Measurements from ENCODE around the gene WDR35.
"Not testable (repeated sequence)": the region's sequence is repeated elsewhere in the genome, so short reads cannot be mapped to it uniquely, and the experiment has no call there.

WDR35 gene

DNA sequence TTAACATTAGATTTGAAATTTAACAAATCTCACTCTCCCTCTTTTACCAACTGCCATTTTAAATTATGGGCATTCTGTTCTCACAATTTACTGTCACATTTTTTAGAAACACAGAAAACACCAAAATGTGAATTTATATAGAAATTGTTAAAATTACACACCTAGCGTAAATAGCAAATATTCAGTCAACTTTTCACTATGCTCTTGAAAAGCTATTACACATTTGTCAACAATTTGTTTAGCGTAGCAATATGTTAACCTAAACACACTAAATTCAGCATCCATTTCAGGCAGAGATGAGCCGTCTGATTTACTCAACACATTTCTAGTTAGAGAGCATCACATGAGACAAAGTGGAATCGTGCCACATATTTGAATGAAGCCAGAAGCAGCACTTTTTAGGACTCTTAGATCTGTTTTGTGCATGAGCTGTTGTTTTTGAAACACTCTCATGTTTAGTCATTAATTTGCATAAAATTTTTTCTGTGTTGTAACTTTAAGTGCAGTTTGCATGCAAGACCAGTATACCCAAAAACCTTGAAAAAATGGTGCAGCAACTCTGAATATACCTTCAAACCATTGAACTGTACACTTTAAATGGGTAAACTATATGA, 96.3 kb downstream of the WDR35 start:
- no peak overlapping the region for H3K27ac ChIP-seq (ENCODE audit: low read length)
- peaks cover 33% of the 10 kb centered on the region for H3K79me2 ChIP-seq (ENCODE audit: low read length)
- no peaks in the 10 kb centered on the region for H3K27me3 ChIP-seq (ENCODE audit: low read depth, low read length)

DNA sequence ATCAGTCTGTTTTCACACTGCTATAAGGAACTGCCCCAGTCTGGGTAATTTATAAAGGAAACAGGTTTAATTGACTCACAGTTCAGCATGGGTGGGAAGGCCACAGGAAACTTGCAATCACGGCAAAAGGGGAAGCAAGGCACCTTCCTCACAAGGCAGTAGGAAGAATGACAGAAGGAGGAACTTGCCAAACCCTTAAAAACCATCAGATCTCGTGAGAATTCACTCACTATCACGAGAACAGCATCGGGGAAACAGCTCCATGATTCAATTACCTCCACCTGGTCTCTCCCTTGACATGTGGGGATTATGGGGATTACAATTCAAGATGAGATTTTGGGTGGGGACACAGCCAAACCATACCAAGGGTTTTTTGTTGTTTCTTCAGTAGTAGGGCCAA, 97.9 kb downstream of the WDR35 start:
- H3K4me3 ChIP-seq (ENCODE audit: low read length); H3K27ac ChIP-seq (ENCODE audit: low read length); H3K27me3 ChIP-seq (ENCODE audit: low read depth, low read length); H3K4me2 ChIP-seq (ENCODE audit: low read length); H3K9ac ChIP-seq (ENCODE audit: low read length); H4K20me1 ChIP-seq (ENCODE audit: insufficient read depth, low read length); H2AFZ ChIP-seq (ENCODE audit: low read depth, low read length); H3K9me3 ChIP-seq (ENCODE audit: insufficient read depth, low read length): not testable (repeated sequence)
- peaks cover 16% of the 10 kb centered on the region for H3K36me3 ChIP-seq (replicated peaks; ENCODE audit: low read depth, low read length)
- peaks cover 17% of the 10 kb centered on the region for H3K79me2 ChIP-seq (ENCODE audit: low read length)
- H3K4me1 ChIP-seq (ENCODE audit: low read length): peaks cover 16% of the 10 kb centered on the region

More for the DNA sequence above, 96.3 kb downstream of the WDR35 start:
- Histone ChIP-seq H3K9me3 (ENCODE audit: insufficient read depth, low read length) (no peaks in the 10 kb centered on the region), H4K20me1 (ENCODE audit: insufficient read depth, low read length) (peaks cover 13% of the 10 kb centered on the region), H3K4me1 (ENCODE audit: low read length) (peaks cover 29% of the 10 kb centered on the region), H3K36me3 (replicated peaks; ENCODE audit: low read depth, low read length) (peaks cover 16% of the 10 kb centered on the region), H3K4me3 (ENCODE audit: low read length) (no peak overlapping the region), H3K9ac (ENCODE audit: low read length) (no peak overlapping the region), H2AFZ (ENCODE audit: low read depth, low read length) (no peak overlapping the region), H3K4me2 (ENCODE audit: low read length) (no peak overlapping the region)
- TF ChIP-seq, protein P1, sequence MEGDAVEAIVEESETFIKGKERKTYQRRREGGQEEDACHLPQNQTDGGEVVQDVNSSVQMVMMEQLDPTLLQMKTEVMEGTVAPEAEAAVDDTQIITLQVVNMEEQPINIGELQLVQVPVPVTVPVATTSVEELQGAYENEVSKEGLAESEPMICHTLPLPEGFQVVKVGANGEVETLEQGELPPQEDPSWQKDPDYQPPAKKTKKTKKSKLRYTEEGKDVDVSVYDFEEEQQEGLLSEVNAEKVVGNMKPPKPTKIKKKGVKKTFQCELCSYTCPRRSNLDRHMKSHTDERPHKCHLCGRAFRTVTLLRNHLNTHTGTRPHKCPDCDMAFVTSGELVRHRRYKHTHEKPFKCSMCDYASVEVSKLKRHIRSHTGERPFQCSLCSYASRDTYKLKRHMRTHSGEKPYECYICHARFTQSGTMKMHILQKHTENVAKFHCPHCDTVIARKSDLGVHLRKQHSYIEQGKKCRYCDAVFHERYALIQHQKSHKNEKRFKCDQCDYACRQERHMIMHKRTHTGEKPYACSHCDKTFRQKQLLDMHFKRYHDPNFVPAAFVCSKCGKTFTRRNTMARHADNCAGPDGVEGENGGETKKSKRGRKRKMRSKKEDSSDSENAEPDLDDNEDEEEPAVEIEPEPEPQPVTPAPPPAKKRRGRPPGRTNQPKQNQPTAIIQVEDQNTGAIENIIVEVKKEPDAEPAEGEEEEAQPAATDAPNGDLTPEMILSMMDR (IDR thresholded peaks at IDR 0.05; ENCODE audit: low read depth, low read length): no peak
- TF ChIP-seq EZH2phosphoT487 (IDR thresholded peaks at IDR 0.05; ENCODE audit: low read depth): no peak

DNA sequence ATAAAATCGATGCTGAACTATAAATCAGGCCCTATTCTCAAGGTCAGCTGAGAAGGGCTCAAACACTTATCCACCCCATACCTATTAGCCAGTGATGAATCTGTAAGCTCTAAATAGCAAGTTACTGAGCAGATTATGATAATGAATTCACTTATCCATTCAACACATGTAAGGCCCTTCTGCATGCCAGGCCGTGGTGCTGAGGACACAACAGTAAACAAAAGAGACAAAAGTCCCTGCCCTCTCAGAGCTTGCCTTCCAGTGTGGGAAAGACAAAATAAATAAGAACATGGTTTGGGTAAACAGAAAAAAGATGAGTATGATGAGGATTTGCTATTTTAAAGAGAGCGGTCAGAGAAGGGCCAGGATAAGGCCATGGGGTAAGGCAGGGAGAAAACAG, 99.8 kb downstream of the WDR35 start:
- Histone ChIP-seq H3K4me2 (ENCODE audit: low read length) (no peak overlapping the region), H3K9ac (ENCODE audit: low read length) (no peak overlapping the region), H3K9me3 (ENCODE audit: insufficient read depth, low read length) (no peaks in the 10 kb centered on the region), H3K27ac (ENCODE audit: low read length) (no peak overlapping the region), H3K36me3 (replicated peaks; ENCODE audit: low read depth, low read length) (peaks cover 11% of the 10 kb centered on the region), H3K4me3 (ENCODE audit: low read length) (no peak overlapping the region), H2AFZ (ENCODE audit: low read depth, low read length) (no peak overlapping the region), H3K79me2 (ENCODE audit: low read length) (peaks cover 9% of the 10 kb centered on the region), H4K20me1 (ENCODE audit: insufficient read depth, low read length) (no peaks in the 10 kb centered on the region), H3K27me3 (ENCODE audit: low read depth, low read length) (no peaks in the 10 kb centered on the region), H3K4me1 (ENCODE audit: low read length) (peaks cover 16% of the 10 kb centered on the region)
- TF ChIP-seq EZH2phosphoT487 (IDR thresholded peaks at IDR 0.05; ENCODE audit: low read depth): no peak
- TF ChIP-seq, protein P1 (IDR thresholded peaks at IDR 0.05; ENCODE audit: low read depth, low read length): no peak

DNA sequence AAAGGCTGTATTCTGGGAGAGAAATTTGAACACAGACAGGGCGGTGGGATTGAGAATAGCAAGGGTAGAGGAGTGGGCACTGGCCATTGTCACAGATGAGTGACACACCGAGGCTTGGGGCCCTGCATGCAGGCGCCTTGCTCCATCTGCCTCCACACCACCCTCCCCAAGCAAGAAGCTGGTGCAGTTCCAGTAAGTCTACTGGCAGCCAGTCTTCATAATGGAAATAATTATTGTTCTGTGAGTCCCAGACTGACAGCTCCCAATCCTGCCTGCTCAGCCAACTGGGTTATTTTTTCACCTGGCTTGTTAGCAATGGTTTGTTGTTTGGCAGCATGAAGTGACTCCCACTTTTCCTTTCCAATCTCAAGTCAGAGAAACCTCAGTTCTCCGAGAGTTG, 101.1 kb downstream of the WDR35 start:
- Histone ChIP-seq H3K27ac (ENCODE audit: low read length) (no peak overlapping the region), H3K36me3 (replicated peaks; ENCODE audit: low read depth, low read length) (peaks cover 3% of the 10 kb centered on the region), H3K4me1 (ENCODE audit: low read length) (peaks cover 8% of the 10 kb centered on the region), H3K27me3 (ENCODE audit: low read depth, low read length) (no peaks in the 10 kb centered on the region), H2AFZ (ENCODE audit: low read depth, low read length) (no peak overlapping the region), H3K4me2 (ENCODE audit: low read length) (no peak overlapping the region), H4K20me1 (ENCODE audit: insufficient read depth, low read length) (no peaks in the 10 kb centered on the region), H3K9ac (ENCODE audit: low read length) (no peak overlapping the region), H3K4me3 (ENCODE audit: low read length) (no peak overlapping the region), H3K9me3 (ENCODE audit: insufficient read depth, low read length) (no peaks in the 10 kb centered on the region), H3K79me2 (ENCODE audit: low read length) (peaks cover under 1% of the 10 kb centered on the region; the same call in 1 of the 2 replicates)
- TF ChIP-seq, protein P1 (IDR thresholded peaks at IDR 0.05; ENCODE audit: low read depth, low read length): no peak
- no peak for TF ChIP-seq EZH2phosphoT487 (IDR thresholded peaks at IDR 0.05; ENCODE audit: low read depth)
